Hepatocyte (in vitro differentiated cells): ENCODE data around the gene DHX57. TPM values are rescaled to one million over a fixed set of nuclear protein-coding genes. Genes with fewer than 3 reads are reported as not detected.

Experiments used
- DNase-seq: peaks from one replicate; pipeline ENCODE4 v3.0.0-alpha.2; 2016; ENCODE audit warnings: low spot score
- H2AFZ ChIP-seq: fragments of 200-600 bp; sonication (generic); 2 replicates; pipeline ENCODE4 v1.6.0; 2016; ENCODE audit warnings: antibody characterized with exemption, mild to moderate bottlenecking
- H3K27ac ChIP-seq: fragments of 200-600 bp; sonication (generic); 2 replicates; pipeline ENCODE4 v1.5.1; 2016; ENCODE audit warnings: mild to moderate bottlenecking
- H3K27me3 ChIP-seq: fragments of 200-600 bp; sonication (generic); 2 replicates; pipeline ENCODE4 v1.6.1; 2016
- H3K36me3 ChIP-seq: fragments of 200-600 bp; sonication (generic); replicated peaks from 2 replicates; pipeline ENCODE4 v1.5.1; 2016; ENCODE audit warnings: low read depth; ENCODE audit not compliant: insufficient read depth
- H3K4me1 ChIP-seq: fragments of 200-600 bp; sonication (generic); 2 replicates; pipeline ENCODE4 v1.5.1; 2016; ENCODE audit warnings: mild to moderate bottlenecking, moderate library complexity; ENCODE audit not compliant: insufficient read depth
- H3K4me2 ChIP-seq: fragments of 200-600 bp; sonication (generic); 2 replicates; pipeline ENCODE4 v1.6.0; 2016
- H3K4me3 ChIP-seq: fragments of 200-600 bp; sonication (generic); 2 replicates; pipeline ENCODE4 v1.5.1; 2016; ENCODE audit warnings: mild to moderate bottlenecking
- H3K79me2 ChIP-seq: fragments of 200-600 bp; sonication (generic); 2 replicates; pipeline ENCODE4 v1.6.0; 2017; ENCODE audit warnings: mild to moderate bottlenecking
- H3K9me2 ChIP-seq: fragments of 200-600 bp; sonication (generic); replicated peaks from 2 replicates; pipeline ENCODE4 v1.6.0; 2017; ENCODE audit warnings: mild to moderate bottlenecking; ENCODE audit not compliant: insufficient read depth
- H3K9me3 ChIP-seq: fragments of 200-600 bp; sonication (generic); 2 replicates; pipeline ENCODE4 v1.5.1; 2016; ENCODE audit warnings: low read depth, mild to moderate bottlenecking
- H4K20me1 ChIP-seq: fragments of 200-600 bp; sonication (generic); 2 replicates; pipeline ENCODE4 v1.6.0; 2016; ENCODE audit warnings: mild to moderate bottlenecking; ENCODE audit not compliant: insufficient read depth, poor library complexity, severe bottlenecking
- CTCF ChIP-seq: fragments of 200-600 bp; sonication (generic); IDR thresholded peaks from 2 replicates; pipeline ENCODE4 v1.5.1; 2016; ENCODE audit warnings: antibody characterized with exemption, mild to moderate bottlenecking; ENCODE audit not compliant: poor library complexity
- EZH2 ChIP-seq: fragments of 200-600 bp; sonication (generic); IDR thresholded peaks from 2 replicates; pipeline ENCODE4 v1.6.1; 2016; ENCODE audit warnings: antibody characterized with exemption, mild to moderate bottlenecking, borderline replicate concordance
- EZH2phosphoT487 ChIP-seq: fragments of 200-600 bp; sonication (generic); IDR thresholded peaks from one replicate; pipeline ENCODE4 v1.6.1; 2018; ENCODE audit warnings: antibody characterized with exemption, mild to moderate bottlenecking, low read depth, moderate library complexity; ENCODE audit not compliant: unreplicated experiment, severe bottlenecking
- WGBS: methylation state at CpG from one replicate; pipeline ENCODE4 v1.1.6; 2016; ENCODE audit warnings: low lambda C conversion rate; ENCODE audit errors: missing lambda C conversion rate; 5-methylcytosine and 5-hydroxymethylcytosine counted together
- polyA plus RNA-seq: library from polyadenylated mRNA; unstranded; fragments of >200 nt; fragmentation: Nextera tagmentation; extraction: Ambion mirVana; gene quantifications from 2 replicates; pipeline ENCODE4 v1.2.1, GENCODE V29; 2016
- total RNA-seq: library from RNA; depleted of rRNA; stranded (reverse); fragments of >200 nt; gene quantifications from 2 replicates; pipeline ENCODE4 v1.2.3, GENCODE V29; 2014

Gene DHX57
- total and polyA plus RNA-seq, 2 experiments from 2014 or later = 7.0 to 19.4 TPM

- Histone ChIP-seq H3K9me2 (no peaks in the 10 kb centered on the region), H3K4me3 (no peak overlapping the region), H3K27me3 (no peaks in the 10 kb centered on the region), H3K27ac (no peak overlapping the region), H3K9me3 (no peaks in the 10 kb centered on the region), H3K36me3 (no peaks in the 10 kb centered on the region), H3K4me2 (no peak overlapping the region), H3K4me1 (peaks cover 9% of the 10 kb centered on the region), H4K20me1 (no peaks in the 10 kb centered on the region), H2AFZ (no peak overlapping the region), H3K79me2 (peaks cover 60% of the 10 kb centered on the region)
- DNase-seq = no peak
- WGBS = 76% methylated on average over 5 of the region's 5 CpGs
- TF ChIP-seq EZH2phosphoT487 = no peak
- TF ChIP-seq EZH2 = no peak
- no peak for TF ChIP-seq CTCF
Measured at GRCh38 chr2:38873763-38874162, 2.0 kb downstream of the DHX57 start.

GRCh38 chr2:38871432-38871831, 4.3 kb downstream of the DHX57 start:
- 98% methylated on average over 3 of the region's 3 CpGs for WGBS
- Histone ChIP-seq H3K79me2 (peaks cover 57% of the 10 kb centered on the region), H3K4me2 (no peak overlapping the region)

GRCh38 chr2:38866773-38867443, 8.8 kb downstream of the DHX57 start:
- no peaks in the 10 kb centered on the region for H3K27me3 ChIP-seq
- H3K4me1 ChIP-seq = peaks cover 8% of the 10 kb centered on the region
- TF ChIP-seq EZH2phosphoT487 (no peak), EZH2 (no peak), CTCF (no peak)
- H3K9me3 ChIP-seq = no peaks in the 10 kb centered on the region
- peaks cover 26% of the 10 kb centered on the region for H3K79me2 ChIP-seq
- no peak for DNase-seq
- no peaks in the 10 kb centered on the region for H3K9me2 ChIP-seq
- H3K27ac ChIP-seq = no peak overlapping the region
- no peak overlapping the region for H2AFZ ChIP-seq
- 94% methylated on average over 3 of the region's 3 CpGs for WGBS
- H4K20me1 ChIP-seq = no peaks in the 10 kb centered on the region
- no peaks in the 10 kb centered on the region for H3K36me3 ChIP-seq
- no peak overlapping the region for H3K4me2 ChIP-seq
- H3K4me3 ChIP-seq = no peak overlapping the region

More at GRCh38 chr2:38871432-38871831, 4.3 kb downstream of the DHX57 start:
- no peak overlapping the region for H3K27ac ChIP-seq
- no peaks in the 10 kb centered on the region for H3K9me2 ChIP-seq
- no peaks in the 10 kb centered on the region for H4K20me1 ChIP-seq
- TF ChIP-seq EZH2phosphoT487 (no peak), EZH2 (no peak), CTCF (no peak)
- DNase-seq = no peak
- peaks cover 5% of the 10 kb centered on the region for H3K4me1 ChIP-seq
- H3K9me3 ChIP-seq = no peaks in the 10 kb centered on the region
- no peaks in the 10 kb centered on the region for H3K36me3 ChIP-seq
- no peak overlapping the region for H3K4me3 ChIP-seq
- no peak overlapping the region for H2AFZ ChIP-seq
- H3K27me3 ChIP-seq = no peaks in the 10 kb centered on the region
